NCI-H146 treated with DMSO at 0.1 percent for 48 hours (cell line): ENCODE data around the gene WNT7A.

Experiments used
- DNase-seq: peaks from one replicate; lab custom pipeline; 2025; ENCODE audit not compliant: unreplicated experiment; lab: John Stamatoyannopoulos, UW

WNT7A gene

DNA sequence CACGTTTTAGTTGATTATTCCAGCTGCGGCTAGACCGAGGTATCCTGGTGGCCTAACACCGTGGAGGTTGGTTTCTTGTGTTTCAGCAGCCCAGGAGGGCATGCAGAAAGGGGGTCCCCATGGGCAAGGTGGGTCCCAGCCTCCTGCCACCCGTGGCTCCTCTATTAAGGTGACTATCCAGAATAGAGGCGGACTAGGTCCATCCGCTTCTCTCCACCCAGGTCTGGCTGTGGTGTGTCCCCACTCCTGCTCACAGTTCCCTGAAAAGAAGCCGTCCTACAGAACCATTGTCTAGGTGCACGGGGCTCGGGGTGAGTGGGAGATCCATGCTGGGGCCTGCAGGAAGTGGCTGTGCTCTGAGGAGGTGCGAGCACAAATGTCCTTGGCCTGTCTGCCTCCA lies 81.5 kb downstream of the WNT7A start:
- DNase-seq = no peak

DNA sequence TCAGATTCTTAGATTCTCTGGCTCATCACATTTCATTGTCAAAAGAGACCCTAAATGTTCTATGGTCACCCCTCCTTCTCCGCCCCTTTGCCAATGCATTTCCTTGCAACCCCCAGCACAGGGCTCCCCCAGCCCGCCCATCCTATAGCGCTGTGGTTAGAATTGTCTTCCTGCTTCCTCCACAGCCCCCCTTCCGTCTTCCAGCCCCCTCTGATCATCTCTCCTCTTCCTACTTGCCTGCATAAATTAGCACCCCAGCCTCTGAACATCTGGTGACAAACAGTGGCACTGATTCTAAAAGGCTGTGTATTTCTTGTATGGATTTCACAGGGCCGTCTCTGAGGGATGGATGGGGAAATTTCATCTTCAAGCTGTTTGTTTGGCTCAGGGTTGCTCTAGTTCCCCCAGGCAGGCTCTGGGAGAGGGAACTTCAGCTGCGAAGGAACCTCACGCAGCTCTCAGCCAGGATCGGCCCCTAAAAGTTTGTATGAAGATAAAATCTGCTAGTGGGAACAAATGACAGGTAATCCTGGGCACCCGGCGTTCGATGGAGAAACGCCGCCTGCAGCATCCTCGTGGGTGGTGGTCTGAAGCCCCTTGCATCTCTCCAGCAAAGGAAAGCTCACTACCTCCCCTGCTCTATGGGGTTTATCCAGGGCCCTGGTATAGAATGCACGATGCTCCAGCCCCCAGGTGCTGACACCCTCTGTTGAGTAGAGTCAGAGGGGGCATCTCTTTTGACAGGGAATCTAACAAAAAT lies 83.0 kb downstream of the WNT7A start:
- DNase-seq = no peak

DNA sequence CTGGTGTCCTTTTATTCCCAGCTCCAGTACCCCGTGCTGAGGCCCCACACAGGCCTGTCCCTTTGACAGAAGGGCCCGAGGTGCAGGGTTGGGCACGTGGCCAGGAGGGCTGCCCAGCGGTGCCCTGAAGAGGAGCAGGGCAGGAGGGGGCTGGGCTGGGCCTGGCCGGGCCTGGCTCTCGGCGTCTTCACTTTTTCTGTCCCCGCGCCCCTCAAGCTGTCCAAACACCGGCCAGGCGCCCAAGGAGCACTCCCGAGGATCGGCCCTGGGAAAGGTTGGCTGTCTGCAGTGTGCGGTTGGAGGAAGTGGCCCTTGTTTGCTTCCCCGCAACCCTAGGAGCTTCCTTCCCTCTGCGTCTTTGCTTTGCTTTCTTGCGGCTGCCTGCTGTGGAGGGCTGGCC lies 84.1 kb downstream of the WNT7A start:
- DNase-seq = no peak

DNA sequence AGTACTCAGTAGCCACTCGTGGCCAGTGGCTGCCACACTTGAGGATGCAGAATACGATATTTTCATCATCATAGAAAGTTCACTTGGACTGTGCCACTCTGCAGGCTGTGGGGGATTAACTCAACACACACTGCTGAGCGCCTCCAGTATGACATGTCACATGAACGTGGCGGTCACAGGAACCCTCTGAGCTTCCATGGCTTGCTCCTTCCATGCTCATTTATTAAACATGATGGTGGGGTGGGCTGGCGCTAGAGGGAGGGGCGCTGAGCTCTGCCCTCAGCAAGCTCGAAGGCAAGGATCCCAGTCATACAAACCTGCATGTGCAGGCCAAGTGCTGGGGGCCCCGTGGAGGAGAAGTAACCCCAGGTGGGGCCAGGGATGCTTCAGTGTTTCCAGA lies 85.5 kb downstream of the WNT7A start:
- DNase-seq = no peak

DNA sequence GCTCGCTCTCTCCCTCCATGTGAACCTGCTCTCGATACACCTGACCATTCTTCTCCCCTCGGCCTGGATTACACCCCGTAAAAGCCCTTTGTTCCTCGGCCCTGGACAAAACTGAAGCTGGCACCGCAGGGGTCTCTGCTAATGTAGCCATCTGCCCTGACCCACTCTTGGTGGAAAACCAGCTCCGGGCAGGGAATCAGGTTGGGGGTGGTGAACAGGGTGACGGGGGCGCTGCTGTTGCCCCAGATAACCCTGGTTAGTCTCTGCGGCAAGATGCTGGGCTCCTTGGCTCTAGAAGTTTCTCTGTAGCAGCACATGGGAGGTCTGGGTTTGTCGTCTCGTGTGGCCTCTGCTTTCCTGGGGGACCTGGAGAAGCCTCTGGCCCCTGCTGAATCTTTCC lies 86.4 kb downstream of the WNT7A start:
- DNase-seq = no peak

DNA sequence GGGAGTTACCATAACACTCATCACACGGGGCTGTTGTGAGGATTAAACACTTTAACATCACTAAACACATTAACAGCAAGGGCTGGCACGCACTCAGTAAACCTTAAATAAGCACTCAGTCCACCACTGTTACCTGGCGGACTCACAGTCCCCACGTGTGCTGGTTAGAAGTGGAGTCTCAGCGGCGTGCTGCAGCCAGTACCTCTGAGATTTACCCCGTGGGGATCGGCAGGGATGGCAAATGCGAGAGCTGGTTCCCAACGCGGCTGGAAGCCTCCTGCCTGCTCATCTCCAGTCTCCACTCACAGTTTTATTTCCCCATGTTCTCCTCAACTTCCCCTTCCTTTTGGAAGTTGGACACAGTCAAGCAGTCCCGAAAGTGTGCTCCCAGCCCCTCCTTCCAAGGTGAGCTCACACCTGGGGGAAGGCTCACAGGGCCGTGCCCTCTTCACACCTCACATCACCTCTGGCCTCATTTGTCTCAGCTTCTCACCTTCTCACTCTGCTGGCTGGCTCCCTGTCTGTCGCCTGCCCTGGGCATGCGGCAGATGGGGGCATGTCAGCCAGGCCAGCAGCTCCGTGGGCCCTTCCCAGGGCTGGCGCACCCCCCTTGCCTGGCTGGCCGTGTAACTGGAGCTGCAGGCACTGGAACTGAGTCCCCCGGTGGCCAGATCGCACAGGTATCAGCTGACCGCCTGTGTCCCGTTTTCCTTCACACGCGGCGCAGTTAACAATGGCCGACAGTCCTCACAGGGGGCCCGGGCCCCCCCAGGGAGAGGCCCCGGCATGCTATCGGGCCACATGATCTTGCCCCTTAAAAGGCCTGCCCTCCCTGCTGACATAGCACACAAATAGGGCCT lies 87.1 kb downstream of the WNT7A start:
- DNase-seq = no peak

DNA sequence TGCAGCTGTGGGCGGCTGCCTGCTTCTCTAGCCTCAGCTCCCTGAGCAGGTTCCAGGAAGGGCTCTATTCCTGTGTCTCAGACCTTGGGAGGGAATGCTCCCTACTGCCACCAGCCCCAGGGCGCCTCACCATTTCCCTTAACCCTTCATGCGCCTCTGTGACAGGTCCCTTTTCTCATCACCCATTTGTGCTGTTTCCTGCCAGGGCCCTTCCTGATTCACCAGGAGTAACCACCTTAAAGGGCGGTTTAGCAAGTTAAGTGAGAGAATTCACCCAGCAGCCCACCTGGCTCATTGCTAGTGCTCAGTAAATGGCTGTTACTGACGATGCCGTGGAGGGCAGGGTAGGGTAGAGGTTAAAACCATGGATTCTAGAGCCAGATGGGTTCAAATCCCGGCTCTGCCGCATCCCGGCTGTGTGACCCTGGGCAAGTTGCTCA lies 87.8 kb downstream of the WNT7A start:
- DNase-seq = no peak

DNA sequence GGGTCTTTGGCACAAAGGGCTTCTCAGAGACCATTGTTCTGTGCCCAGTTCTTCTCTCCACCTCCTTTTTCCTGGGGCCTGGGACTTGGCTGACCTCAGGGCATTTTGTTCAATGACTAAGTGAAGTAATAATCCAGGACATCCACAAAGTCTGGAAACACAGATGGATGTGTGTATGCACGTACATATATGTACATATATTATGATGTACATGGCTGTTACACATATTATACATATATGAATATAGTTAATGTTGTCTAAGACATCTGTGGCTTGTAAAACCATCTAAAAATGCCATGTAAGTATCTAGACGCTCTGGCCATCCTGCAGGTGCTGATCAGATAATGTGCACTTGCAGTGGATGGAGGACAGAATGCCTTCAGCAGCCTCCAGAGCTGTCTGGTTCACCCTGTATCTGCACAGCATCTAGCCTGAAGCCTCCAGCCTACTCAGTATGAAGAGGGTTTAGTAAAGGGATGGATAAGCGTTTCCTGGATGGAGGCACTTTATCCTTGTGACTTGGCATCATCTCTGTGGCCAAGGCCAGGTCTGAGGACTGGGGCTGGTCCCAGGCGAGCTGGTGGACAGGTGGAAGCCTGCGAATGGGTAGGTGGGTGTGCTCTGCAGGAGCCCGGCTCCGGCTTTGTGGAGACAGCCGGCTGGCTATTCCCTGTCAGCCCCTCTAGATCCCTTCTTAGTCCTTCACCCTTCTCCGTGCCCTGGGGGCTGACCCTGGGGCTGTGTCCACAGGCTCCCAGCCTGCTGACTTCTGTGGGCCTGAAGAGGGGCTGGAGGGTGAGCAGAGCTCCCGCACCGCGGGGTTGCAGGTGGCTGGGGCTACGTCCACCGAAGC lies 88.4 kb downstream of the WNT7A start:
- DNase-seq = no peak

GRCh38 chr3:13790376-13791197 lies 89.3 kb downstream of the WNT7A start:
- DNase-seq = no peak

GRCh38 chr3:13788522-13789424 lies 91.1 kb downstream of the WNT7A start:
- DNase-seq = no peak

DNA sequence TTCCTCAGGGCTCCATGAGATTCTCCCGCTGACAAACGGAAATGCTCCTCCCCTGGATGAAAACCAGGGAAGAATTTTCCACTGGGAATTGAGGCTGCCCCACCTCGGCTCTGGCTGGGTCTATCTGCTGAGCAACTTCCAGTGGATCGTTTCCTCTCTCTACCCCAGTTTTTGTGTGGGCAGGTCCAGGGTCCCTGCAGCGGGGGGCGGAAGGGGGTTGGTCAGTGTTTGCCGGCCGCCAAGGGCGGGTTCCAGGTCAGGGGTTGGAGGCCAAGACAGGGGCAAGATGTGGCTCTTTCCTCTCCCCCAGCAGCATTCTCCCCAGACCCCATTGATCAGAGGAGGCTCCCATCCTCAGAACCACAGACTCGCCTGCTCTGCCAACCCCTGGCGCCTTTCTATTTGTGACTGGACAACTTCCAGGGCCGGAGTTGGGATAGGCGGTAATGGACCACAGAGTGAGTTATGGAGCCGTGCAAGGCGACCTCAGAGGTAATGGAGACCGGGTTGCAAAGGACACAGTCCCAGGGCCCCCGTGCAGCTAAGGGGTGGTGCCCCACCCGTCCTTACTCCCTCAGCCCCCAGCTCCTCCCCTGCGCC lies 92.2 kb downstream of the WNT7A start:
- no peak for DNase-seq

DNA sequence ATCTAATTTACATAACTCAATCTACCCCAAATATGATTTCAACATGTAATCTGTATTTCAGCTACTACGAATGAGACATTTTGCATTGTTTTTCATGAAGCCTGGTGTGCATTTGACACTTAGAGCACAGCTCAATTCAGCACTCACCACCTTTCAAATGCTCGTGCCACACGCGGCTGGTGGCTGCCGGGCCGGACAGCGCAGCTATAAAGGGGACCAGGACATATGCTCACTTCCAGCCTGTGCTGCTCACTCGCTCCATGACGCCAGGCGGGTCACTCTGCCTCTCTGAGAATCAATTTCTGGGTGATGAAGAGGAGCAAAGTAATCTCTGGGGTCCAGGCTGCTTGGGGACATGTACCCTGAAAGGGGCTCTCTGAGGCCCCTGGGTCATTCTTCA lies 93.1 kb downstream of the WNT7A start:
- no peak for DNase-seq

GRCh38 chr3:13785853-13786436 lies 93.9 kb downstream of the WNT7A start:
- DNase-seq = no peak

DNA sequence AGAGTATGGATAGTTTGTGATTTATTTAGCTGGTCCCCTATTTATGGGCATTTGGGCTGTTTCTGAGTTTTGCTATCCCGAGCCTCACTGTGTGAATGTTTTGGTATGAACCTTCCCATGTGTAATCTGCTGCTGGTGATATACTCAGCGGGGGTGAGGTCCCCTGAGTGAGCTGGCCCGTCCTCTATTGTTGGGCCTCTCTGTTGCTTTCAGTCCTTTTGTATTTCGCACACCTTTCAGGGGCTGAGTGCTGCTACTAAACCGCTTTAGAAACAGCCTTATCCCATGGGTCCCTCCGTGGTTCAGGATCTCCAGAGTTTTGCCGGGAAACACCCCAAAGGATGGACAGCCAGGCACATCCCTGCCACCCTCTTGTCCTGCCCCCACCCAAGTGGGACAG lies 94.5 kb downstream of the WNT7A start:
- DNase-seq = no peak

DNA sequence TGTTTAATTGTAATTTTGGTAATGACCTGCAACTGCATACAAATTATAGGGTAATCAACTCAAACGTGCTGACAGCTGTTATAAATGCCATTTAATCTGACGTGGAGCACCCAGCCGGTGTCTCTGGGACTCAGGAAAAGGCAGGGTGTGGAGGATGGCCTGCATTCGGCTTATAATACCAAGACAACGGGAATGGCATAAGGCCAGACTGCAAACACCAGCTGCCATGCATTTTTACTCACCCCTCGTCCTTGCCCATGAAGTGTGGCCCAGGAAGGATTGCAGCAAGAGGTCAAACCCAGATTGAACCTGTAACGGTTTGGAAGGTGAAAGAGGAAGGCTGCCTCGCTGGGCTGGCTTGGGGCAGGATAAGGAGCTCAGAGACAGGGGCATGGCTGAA lies 96.4 kb downstream of the WNT7A start:
- no peak for DNase-seq

GRCh38 chr3:13782501-13782900 lies 97.4 kb downstream of the WNT7A start:
- DNase-seq = no peak

GRCh38 chr3:13781417-13781816 lies 98.5 kb downstream of the WNT7A start:
- DNase-seq = no peak

GRCh38 chr3:13780432-13781176 lies 99.3 kb downstream of the WNT7A start:
- DNase-seq = no peak
